HG03139 (cell line): ENCODE results near the gene DLG4.

ENCODE experiments used
- ATAC-seq: cut with Tn5 transposase; IDR thresholded peaks from one replicate; pipeline ENCODE4 v1.9.1; 2021; ENCODE audit not compliant: unreplicated experiment

The DLG4 gene

DNA sequence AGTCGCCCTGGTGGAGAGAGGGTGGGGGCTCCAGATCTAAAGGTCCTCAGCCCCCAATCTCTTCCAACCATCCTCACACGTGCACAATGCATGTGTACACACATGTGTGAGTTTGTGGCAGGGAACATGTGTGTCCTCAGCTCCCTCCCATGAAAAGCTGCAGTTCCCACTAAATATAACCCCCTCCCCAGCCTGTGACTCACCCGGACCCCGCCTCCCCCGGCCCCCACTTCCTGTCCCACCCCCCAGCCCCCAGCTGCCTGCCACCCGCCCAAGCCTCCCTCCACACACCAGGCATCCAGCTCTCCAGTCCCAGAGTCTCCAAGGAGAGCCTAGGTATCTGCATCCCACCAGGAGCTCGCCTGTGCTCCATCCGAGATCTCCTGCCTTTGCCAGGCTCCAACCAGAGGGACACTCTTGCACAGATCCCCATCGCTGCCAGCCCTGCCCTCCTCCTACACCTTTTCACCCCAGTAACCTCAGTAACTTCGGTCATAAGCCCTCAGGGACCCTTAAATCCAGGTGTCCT, 3.9 kb downstream of the DLG4 start:
- no peak for ATAC-seq

DNA sequence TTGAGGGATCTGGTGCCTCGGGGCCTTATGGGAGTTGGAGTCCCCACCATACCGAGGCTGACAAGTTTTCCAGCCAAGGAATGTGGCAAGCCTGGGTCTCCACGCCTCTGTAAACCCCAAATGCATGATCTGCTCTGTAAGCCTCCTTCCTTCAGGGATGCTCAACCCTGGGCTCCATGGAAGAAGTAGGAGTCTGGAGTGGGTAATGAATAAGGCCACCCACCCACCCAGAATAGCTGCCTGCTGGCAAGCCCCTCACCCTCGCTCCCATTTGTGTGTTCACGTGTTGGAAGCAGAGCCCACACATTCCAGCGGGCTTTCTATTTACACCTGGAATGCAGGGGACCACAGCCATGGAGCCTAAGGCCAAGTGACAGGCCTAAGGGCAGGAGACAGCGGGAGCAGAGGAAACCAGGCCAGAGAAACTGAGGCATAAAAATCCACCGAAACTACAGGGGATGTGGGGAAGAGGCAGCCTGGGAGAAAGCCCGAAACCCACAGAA, 4.4 kb downstream of the DLG4 start:
- no peak for ATAC-seq

DNA sequence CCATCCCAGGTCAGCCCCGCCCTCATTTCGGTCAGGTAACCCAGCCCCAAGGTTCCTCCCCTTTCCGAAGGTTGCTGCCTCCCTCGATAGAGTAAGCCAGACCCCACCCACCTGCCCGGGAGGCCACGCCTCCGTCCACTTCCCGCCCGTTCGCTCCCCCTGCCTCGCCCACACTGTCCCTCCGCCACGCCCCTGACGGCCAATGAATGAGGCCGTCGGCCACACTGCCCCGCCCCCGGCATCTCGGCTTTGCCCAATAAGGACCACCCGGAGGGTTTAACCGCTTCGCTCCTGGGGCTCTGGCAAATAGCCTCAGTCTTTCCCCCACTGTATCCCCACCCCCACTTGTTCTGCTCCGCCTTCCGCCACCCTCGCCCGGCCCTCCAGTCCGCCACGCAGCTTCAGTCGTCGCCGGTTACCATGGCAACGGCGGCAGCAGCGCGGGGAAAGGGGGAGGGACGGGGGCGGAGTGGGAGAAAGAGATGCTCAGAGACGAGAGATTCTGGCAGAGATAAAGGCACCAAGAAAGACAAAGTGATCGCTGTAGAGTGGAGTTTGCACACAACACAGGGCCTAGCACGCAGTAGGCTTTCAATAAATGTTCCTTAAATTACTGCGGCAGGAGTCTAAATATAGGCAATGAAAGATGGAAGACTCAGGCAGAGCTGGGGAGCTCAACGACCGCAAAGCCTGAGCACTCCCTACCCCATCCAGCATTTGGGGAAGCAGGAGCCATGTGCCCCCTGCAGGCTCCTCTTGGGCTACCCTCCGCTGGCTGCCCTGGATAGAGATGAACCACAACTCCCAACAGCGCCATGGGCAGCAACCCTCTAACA, 5.1 kb downstream of the DLG4 start:
- peak; percentile 75 for ATAC-seq

DNA sequence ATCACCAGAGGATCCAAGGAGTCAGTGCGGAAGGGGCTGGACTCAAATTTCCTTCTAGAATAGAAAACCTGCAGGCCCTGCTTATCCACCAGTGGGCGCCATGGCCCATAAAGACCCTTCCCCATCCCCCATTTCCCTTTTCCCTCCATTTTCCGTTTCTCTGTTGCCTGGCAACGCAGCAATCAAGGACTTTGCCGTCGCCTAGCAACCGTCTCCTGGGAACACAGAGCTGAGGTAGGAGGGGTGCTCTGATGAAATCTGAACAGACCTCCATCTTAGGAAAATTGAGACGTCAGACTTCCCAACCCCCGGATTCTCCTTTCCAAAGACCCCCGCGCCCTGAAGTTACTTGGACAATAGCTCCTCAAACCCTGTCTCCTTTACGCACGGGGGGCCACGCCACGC, 5.7 kb downstream of the DLG4 start:
- ATAC-seq = no peak

DNA sequence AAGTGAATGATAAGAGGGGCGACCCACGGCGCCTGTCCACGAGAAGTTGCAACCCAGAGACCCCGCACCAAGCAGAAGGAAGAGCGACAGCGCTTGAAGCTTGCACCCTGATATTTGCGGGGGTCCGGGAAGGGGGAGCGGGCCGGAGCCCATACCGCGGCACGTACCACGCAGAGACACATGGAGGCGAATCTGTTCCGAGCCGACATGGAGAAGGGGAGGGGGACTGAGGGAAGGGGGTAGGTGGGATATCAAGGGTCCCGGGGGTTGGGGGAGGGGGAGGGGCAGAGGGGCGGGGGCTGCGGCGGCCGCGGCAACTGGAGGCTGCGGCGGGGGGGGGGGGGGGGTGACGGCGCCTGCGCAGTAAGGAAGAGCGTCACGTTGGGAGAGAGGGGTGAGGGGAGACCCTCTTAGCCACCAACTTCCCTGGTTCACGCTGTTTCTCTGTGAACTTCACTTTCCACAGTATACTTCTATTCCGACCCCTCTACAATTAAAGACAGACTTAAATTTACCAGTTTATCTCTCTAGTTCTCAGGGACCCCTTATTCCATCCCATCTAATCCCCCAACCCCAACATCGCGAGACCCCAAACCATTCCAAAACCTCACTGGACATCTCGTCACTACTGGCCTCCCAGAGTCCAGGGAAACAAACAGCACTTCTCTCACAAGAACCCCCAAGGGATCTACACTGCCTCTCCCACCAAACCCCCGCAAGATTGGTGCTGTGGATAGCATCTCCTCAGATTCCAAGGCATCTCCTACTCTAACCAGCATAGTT, 8.0 kb downstream of the DLG4 start:
- no peak for ATAC-seq

DNA sequence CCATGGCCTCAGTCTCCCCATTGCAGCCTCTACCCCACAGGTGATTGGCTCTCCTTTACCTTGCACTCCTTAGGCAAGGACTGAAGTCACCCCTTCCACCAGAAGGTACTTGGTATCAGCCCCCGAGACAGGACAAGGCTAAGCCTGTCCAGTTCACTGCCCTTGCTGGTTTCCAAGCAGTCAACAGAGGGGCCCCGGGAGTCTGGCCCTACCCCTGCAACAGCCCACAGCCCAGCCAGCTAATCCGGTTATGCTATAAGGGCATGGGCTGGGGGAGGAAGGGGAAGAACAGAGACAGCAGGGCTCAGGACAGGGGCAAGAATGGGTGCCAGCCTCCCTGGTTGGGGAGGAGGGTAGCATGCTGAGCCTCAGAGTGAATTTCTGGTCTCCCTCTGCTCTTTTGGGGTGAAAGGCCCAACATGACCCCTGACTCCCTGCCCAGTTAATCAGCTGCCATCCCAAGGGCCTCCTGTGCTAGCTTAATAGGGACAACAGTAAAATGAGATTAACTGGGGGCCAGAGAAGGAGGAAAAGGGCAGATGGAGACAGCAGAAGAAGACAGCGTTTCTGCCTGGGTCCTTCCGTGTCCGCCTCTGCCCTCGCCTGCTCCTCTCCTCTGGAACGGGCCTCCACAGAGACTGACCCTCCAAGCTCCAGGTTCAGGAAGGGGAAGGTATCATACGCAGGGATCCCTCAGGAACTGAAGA, 10.7 kb downstream of the DLG4 start:
- no peak for ATAC-seq

DNA sequence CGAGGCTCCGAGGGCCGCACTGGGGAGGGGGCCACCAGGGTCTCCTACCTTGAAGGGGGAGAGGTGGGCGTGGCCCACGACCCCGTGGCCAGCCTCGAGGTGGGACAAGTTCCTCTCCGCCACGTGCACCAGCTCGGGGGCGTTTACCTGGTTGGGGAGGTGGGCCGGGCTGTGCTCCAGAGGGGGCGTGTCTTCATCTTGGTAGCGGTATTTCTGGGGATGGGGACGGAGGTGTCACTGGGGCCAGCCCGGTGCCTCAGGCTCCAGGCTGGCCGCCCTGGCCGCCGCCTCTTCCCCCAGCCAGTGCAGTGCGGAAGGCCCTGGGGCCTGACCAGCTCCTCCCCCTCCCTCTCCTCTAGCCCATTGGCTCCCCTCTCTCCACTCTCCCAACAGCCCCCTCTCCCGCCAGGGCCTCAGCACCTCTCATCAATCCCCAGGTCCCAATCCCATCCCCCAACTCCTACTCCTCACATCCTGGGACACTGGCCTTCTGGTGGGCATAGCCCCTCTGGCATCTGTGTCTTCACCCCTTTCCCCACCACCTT, 11.5 kb downstream of the DLG4 start:
- ATAC-seq = no peak

DNA sequence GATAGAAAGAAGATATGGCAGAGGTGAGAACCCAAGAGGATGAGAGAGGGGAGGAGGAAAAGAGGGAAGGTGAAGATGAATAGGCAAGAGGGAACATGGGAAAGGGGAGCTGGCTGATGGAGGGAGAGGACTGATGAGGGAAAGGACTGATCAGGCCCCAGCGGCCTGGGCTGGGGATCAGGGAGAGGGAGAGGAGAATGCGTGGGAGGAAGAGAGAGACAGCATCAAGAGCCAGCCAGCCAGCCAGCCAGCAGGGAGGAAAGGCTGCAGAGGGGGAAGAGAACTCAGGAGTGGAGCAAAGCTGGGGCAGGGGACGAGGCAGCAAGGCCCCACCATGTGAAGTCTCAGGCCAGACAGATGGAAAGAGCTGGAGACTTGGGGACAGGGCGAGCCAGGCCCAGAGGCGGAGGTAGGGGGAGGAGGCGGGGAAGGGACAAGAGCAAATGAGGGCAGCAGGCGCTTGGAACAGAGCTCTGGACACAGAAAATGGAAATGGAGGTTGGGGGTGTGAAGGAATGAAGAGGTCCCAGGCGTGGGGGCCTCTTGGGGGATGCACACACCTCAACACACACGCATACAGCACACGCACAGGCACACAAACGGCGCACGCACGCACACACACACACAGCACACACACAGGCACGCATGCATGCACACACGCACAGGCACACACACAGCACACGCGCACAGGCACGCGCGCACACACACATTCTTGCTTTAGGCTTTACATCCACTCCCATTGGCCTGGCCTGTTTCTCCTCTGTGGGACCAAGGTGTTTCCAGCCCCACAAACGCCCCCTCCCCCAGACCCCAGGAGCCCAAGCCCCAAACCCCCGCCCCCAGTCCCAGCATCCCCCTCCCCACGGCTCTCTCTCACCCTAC, 12.3 kb downstream of the DLG4 start:
- no peak for ATAC-seq

DNA sequence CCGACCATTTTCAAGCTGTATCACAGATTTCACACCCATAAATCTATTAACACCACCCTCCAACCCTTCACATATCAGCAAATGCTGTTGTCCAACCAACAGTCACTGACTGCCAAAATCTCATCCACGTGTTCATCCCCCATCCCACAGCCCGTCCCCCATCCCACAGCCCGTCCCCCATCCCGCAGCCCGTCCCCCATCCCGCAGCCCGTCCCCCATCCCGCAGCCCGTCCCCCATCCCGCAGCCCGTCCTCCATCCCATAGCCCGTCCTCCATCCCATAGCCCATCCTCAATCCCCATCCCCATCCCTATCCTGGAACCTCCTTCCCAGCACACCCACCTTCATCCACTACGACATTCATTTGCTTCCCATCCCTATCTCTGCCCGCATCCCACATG, 14.1 kb downstream of the DLG4 start:
- no peak for ATAC-seq

DNA sequence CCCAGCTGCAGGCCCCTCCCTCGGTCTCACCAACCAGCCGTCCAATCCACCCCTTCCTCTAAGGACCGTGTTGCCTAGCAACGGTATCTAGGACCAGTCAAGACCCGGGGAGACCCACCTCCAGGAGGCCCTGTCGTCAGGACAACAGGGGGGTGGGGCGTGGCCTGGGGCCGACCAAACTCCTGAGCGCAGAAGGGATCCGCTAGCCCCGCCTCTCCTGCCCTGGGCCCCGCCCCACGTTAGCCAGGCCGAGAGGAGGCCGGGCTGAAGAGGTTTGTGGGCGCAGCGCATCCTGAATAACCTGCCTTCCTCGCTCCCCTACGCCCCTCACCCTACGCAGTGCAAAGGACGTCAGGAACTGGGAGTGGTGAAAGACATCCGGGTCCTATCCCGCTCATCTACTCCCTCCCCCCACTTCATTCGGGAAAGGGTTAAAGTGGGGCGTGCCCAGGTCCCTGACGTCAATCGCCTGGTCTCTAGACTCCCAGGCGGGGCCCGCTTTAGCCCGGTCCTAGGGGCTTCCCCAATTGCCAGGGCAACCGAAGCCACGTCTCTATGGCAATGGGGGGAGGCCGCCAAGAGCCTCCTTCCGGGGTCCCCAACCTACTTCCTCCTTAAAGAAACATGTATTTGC, 14.7 kb downstream of the DLG4 start:
- ATAC-seq = peak; percentile 67

DNA sequence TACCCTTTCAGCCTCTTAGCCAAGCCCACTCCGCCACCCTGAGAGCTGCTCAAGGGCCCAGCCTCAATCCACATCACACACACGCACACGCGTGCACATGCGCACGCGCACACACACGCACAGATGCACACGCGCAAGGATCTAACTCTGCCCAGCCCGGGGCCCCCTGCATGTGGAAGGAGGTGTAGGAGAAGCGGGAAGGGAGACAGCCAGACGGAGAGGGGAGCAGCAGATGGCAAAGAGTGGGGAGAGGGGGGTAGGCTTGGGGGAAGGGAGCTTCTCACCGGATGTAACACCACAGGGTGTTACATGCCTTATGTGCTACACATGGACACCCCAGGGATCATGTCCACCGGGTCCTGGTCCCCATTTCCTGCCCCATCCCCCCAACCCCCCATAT, 15.3 kb downstream of the DLG4 start:
- ATAC-seq = no peak

DNA sequence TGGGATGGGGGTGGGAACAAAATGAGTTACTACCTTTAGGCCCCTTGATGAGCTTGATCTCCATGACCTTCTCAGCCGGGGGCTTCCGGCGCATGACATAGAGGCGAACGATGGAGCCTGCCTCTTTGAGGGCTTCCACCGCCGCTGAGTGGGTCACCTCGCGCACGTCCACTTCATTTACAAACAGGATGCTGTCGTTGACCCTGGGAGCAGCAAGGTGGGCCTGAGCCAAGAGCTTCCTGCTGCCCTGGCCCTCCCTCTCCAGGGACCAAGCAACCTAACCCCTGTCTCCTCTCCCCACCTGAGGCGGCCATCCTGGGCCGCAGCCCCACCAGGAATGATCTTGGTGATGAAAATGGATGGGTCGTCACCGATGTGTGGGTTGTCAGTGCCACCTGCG, 16.2 kb downstream of the DLG4 start:
- no peak for ATAC-seq

DNA sequence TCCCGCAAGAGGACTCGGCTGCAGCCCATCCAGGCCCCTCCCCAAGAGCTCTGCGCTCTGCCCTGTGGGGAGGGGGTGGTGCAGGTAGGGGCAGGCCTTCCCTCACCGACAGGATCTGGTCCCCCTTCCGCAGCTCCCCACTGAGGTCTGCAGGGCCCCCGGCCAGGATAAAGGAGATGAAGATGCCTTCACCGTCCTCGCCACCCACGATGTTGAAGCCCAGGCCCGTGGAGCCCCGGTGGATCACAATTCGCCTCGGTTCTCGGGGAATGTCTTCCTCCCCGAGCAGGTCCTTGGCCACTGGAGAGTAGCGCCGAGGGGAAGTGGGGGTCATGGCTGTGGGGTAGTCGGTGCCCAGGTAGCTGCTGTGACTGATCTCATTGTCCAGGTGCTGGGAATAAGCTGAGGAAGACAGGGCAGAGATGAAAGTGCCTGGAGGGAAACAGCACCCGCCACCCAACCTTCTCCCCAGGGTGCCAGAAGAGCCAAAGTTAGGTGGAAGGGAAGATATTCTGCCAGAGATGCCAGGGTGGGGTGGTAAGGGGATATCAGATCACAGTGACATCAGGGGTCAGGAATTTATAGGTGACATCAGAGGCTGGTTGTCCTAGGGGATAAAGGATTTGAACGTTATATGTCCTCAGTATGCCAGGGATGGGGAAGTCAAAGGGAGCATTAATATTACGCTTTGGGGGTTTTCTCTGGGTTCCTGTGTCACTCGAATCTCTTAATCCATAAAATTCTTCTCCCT, 22.8 kb downstream of the DLG4 start:
- no peak for ATAC-seq

DNA sequence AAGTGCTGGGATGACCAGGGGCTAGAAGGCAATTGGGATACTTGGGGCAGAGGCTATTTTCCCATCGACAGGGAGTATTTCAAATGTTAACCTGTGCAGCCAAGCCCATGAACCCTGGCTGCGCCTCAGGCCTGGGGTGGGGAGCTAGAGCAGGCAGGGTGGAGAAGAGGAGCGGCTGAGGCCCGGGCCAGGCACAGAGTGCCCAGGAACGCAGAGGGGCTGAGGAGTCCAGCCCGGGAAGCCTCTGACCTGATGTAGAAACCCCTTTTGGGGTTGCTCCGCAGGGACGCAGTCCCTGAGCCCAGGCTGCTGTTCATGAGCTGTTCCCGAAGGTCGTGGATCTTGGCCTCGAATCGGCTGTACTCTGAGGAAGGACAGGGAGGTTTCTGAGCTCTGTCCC, 23.7 kb downstream of the DLG4 start:
- no peak for ATAC-seq

DNA sequence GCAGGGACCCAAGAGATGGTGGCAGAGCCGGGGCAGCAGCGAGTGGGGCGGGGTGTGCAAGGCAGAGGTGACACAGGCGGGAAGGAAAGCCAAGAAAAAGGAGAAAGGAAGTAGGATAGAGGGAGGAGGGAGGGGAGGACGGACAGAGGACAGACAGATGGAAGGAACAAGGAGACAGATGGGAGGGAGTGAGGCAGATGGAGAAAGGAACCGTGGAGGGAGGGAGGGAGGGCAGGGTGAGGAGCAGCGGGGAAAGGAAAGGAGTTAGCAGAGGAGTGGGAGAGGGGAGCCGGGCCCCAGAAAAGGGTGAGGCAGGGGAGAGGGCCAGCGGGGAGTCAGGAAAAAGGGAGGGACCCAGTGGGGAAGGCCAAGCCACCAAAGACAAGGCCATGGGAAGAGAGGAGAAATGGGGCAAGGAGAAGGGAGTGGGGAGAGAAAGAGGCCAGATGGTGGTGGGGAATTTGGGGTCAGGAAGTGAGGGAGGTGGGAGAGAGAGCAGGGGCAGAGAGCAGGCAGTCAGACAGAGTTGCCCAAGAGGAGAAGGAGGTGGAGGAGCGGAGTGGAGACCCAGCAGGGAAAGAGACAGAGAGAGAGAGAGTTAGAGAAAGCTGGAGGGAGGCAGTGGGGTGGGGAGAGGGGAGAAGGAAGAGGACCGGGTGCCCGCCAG, 27.2 kb downstream of the DLG4 start:
- no peak for ATAC-seq

DNA sequence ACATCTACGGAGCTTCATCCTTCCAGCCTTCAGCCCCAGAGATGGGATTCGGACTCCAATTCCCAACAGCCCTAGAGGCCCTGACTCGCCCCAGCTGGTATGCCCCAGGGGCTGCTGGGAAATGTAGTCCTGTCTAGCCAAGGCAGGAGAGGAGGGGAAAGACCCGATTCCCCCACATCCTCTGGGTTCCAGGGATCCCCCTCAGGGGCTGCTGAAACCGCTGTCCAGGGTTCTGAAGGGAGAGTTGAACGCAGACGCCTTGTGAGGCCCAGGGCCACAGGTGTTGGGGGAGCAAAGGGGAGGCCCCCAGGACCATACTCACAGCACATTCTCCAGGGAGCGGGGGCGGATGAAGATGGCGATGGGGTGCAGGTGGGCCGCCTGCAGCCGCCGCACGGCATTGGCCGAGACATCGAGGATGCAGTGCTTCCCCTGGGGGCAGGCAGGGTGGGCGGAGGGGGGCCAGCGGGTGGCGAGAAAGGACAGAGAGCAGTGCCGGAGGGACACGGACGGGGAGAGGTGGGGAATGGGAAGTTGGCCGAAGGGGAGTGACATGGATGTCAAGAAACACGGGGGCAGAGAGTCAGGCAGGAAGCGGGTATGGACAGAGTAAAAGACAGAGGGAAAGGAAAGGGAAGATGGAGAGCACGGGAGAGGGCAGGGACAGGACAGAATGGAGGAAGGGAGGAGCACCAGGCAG, 27.9 kb downstream of the DLG4 start:
- ATAC-seq = no peak

DNA sequence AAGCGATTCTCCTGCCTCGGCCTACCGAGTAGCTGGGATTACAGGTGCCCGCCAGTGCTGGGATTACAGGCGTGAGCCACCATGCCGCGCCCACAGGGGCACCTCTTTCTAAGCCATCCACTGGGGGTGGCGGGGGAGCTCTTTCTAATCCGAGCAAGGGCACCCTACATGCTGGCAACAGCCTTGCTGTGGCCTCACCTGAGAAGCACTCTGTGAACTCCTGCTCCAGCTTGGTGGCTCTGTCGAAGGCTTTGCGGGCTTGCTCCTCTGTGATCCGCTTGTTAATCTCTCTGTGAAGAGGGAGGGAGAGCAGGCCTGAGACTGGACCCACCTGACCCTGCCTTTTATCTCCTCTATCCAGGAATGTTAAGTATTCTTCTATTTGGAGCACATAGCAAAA, 28.6 kb downstream of the DLG4 start:
- ATAC-seq = no peak
